ENCODE measurements around the gene BMPR1B.
"Not testable (repeated sequence)": the region's sequence is repeated elsewhere in the genome, so short reads cannot be mapped to it uniquely, and the experiment has no call there.

Gene BMPR1B

DNA sequence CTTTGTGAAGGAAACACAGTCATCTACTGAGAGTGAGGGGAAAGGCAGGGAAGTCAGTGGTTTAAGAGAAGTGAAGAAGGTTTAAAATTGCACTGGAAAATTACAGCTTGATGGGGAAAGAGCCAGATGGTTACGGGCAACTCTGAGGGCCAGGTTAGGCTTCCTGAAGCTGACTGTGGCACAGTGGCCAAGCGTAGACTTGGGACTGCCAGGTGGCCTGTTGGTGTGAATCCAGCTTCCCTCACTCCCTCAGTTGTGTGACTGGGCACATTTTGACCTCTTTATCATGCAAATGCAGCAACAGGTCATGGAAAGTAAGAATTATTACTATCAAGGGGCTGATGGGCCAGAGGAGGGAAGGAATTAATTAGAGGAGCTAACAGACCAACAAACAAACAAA is 400.9 kb downstream of the BMPR1B start:
- Histone ChIP-seq H3K27ac (no peak overlapping the region), H3K4me3 (no peak overlapping the region)

DNA sequence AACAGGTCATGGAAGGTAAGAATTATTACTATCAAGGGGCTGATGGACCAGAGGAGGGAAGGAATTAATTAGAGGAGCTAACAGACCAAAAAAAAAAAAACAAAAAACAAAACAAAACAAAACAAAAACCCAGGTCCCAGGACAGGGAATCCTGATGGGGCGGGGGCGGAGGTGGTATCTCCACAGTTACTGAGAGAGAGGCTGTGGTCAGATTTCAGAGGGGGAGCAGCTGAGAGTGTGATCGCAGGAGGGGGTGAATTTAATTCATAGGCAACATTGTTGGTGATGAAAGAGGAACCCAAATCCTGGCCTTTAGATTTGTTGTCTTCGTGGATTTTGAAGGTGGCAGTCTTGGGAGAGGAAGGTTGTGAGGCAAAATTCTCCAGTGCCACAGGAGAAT is 401.6 kb downstream of the BMPR1B start:
- Histone ChIP-seq H3K27ac (no peak overlapping the region), H3K4me3 (no peak overlapping the region)

DNA sequence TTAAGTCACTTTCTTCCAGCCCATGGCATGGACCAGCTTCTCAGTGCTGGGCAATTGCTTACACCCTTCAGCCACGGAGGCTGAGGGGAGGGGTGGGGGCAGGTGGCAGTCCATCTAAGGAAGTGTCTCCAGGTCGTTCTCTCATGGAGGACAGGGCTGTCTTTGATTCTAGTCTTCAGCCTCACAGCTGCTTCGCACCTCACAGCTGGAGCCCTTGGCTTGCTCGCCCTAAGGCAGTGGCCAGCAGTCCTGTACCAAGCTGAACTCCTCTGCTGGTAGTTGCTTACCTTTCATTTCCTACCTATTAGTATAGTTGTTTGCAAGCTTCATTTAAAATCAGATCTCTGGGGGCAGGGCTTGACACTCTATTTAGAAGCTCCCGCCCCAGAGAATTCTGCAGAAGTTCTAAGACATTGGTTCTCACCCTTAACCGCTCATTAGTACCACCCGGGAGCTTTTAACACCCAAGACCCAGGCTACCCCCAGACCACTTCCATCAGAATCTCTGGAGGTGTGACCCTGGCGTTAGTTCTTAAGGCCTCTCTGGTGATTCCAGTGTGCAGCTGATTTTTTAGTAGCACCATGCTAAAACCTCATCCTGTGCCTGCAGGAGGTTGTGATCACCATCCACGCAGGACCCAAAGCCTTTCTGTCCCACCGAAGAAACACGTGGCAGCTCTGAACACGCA is 404.2 kb downstream of the BMPR1B start:
- Histone ChIP-seq H3K4me3 (no peak overlapping the region), H3K27ac (no peak overlapping the region)

DNA sequence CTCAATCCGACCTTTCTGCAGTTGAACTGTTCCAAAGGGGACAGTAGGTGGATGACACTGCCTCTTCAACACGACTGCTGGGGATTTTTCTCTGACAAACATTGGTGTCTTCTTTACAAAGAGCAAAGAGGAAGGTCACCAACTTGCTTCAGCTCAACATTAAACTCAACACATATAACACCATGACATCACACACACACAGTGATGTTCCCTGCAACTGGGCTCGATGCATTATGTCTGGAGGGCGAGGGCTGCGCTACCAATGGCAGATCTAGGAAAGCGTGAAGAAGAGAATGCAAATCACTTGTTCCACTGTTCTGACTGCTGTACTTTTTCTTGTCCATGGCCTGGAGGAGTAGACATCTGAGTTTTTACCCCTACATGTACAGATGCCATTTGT is 405.1 kb downstream of the BMPR1B start:
- Histone ChIP-seq H3K4me3 (no peak overlapping the region), H3K27ac (no peak overlapping the region)

DNA sequence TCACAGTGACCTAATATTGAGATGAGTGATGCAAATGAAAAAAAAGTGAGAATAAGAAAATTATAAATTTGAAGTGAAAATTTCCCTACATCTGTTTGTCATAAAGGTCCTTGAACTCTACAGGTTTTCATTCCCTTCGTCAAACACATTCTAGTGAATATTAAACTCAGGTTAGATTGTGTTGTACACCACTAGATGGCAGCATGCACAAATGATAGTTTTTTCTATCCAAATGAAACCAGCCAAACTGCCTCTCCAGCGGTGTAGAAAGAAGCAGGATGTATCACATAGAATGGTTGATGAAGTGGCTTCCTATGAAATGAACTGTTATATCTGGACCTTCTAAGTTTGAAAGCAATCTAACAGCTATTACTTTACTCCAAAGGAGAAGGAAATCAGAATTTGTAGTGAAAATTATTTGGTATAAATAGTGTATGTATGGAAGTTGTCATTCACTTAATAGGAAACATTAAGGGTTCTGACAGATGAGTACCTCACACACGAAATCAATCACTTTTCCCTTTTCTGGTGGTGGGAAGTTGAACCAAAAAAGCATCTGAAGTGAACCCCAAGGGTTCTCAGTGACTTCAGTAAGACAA is 408.3 kb downstream of the BMPR1B start:
- Histone ChIP-seq H3K4me3 (no peak overlapping the region), H3K27ac (no peak overlapping the region)

DNA sequence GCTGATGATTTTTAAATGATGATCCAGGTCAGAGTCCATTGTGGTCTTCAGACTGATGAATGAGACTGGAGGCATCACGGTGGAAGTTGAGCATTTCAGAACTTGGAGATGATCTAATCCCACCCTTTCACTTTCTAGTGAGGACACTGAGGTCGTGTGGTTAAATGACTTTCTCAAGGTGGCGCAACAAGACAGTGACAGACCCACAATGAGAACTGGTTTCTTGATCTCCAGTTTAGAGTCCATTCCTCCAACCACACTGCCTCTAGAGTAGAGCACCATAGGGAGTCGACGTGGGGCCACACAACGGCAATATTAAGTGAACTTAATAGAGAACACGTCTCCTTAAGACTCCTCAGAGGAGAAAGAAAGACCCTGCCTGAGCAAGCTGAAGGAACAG is 410.1 kb downstream of the BMPR1B start:
- H3K27ac ChIP-seq, result no peak overlapping the region
- no peak overlapping the region for H3K4me3 ChIP-seq

DNA sequence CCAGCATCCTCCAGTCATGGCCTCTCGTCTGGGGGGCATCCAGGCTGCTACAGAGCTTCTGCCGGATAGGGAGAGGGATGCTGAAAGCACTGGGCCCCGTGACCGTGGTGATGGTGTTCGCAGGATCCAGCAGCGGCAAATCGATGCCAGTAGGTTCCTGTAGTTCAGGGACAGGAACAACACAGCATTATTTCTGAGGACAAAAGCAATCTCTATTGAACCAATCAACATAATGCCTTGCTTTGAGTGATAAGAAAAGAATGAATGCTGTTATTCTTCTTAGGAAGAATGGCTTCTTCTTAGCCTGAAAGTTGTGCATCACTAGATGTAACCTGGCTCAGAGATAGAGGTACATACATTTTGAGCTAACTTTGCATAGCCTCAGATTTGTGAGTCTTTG is 412.4 kb downstream of the BMPR1B start:
- H3K4me3 ChIP-seq, result no peak overlapping the region
- no peak overlapping the region for H3K27ac ChIP-seq

DNA sequence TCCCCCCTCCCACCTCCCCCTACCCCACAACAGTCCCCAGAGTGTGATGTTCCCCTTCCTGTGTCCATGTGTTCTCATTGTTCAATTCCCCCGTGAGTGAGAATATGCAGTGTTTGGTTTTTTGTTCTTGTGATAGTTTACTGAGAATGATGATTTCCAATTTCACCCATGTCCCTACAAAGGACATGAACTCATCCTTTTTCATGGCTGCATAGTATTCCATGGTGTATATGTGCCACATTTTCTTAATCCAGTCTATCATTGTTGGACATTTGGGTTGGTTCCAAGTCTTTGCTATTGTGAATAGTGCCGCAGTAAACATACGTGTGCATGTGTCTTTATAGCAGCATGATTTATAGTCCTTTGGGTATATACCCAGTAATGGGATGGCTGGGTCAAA is 413.6 kb downstream of the BMPR1B start:
- H3K4me3 ChIP-seq, H3K27ac ChIP-seq: not testable (repeated sequence)

DNA sequence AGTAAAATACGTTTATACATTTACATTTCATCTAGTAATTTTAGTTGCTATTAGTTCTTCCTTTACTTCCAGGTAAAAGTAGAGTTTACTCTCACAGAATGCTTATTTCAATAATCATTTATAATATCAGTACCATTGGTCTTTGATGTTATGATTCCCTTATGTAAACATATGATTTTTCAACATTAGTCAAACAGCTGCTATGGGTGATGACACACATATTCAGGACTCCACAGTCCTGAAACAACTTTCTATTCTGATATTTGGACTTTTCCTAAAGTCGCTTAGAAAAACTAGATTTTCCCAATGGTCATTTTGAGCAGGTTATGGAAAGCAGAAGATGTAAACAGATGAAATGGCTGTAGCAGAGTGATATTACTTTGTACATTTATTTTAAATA is 421.2 kb downstream of the BMPR1B start:
- H3K4me3 ChIP-seq, result no peak overlapping the region
- H3K27ac ChIP-seq, result no peak overlapping the region

DNA sequence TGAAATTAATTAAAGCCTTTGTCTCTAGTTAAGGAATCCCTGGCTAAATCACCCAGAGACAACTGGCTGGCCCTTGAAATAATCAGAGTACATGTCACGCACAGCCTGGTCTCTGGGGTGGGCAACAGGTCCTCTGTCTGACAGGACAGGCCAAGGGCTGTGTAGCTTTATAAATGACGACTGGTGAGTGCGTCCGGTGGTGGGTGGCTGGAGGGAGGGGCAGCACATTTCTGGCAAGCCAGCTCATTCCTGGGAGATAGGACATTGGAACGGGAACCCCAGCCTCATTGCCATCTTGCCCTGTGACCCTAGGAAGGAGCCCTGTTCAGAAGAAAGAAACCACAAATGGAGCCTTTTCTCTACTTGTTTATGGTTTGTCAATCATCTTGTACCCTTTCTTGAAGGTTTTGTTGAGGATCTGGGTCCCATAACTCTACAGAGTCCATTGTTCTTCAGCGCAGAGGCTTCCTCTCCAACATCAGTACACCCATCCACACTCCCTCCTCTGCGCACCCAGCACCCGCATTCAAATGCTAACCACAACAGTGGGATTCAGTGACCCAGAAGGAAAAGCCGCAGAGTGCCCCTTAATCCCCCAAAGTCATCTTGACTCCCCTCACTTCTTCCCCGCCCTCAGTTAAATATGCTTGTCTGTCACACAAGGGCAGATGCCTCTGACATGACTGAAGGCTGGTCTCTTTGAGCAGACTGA is 422.9 kb downstream of the BMPR1B start:
- H3K27ac ChIP-seq, result no peak overlapping the region
- H3K4me3 ChIP-seq, result no peak overlapping the region

DNA sequence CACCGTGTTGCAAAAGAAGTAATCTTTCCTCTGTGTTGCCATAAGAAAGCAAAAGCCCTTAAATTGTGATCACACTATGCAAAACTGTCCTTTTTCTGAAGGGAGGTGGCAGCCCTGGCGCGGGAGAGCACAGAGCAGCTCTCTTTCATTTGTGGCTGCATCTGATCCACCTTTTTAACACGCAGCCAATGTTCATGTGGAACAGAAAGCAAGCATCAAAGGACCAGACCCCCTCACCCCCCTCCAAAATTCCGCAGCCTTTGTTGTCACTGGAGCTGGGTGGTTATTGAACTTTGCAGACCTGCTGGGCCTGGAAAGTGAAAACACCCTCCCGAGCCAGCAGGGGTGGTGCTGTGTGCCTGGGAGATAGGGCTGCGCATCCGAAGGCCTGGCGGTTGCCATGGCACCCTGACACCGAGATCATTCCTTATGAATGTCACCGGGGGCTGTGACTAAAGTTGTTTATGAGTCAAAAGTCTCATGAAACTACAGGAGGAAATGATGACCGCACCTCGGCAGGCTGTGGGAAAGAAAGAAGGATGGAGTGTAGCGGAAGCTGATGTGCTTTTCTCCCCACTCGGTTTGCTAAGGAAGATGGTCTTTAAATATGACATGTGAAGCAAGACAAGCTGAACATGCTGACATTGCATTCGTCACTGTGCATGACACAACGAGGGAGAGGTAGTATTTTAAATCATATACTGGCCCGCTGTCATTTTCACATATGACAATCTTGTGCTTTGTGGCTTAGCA is 423.7 kb downstream of the BMPR1B start:
- H3K27ac ChIP-seq, result no peak overlapping the region

DNA sequence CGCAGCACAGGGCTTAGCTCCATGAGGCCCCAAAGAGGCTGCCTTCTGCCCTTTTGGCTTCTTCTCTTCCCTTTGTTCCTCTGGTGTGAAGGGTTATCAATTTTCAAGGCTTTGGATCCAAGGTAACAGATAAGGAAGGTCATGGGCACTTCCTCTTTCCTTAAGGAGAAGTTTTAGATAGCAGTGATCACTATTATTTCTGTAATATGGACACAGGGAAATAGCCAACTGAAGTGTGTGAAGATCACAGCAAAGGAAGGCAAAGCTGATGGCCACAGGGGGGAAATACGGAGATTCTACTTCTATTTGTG is 424.2 kb downstream of the BMPR1B start:
- no peak overlapping the region for H3K27ac ChIP-seq
- H3K4me3 ChIP-seq, result no peak overlapping the region

More for the DNA sequence above, 423.7 kb downstream of the BMPR1B start:
- H3K4me3 ChIP-seq, result no peak overlapping the region

DNA sequence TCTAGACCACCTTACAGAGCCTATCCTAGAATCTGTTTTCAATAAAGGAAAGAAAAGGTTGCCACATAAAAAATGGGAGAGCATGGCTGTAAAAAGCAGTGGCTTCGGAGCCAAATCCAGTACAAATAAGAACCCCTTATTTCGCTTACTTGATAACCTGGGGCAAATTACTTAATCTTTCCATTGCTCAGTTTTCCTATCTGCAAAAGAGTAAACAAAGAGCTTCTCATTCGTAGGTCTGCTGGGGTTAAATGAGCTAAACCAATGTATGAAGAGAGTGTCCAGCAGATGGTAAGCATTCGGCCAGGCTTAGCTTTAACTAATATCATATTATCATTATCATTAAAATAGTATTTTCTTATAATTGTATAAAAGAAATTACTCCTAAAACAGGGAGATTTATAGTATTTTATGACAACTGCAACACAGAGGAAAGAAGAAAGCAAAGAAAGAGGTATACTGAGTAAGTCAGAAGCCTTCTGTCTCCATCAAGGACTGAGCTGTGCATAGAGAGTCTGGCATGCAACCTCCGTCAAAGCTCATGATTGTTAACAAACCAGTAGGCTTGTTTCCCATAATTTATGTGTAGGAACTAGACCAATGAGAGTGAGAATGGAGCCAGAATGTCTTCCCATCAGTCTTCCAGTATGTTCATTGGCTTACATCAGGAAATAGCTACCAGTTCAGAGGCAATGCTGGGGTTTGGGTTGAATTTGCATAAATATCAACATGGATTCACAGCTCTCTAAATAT is 426.1 kb downstream of the BMPR1B start:
- Histone ChIP-seq H3K27ac (no peak overlapping the region), H3K4me3 (no peak overlapping the region)

DNA sequence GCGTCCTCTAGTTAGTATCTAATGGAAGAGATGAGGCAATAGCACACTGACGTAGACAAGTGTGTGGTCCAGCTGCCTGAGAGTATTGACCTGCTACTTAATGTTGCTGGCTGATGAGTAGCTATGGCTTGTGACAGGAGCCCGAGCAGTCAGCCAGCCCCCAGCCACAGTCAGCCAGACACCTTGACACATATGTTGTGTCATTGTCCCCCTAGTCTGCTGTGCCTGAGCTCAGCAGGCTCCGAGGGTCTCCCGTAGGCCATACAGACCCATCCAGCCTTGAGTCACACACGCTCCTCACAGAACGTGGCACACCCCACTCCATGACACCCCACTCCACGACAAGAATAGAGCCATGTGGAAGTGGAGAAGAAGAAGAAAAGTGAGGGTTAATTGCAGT is 428.9 kb downstream of the BMPR1B start:
- Histone ChIP-seq H3K4me3 (no peak overlapping the region), H3K27ac (no peak overlapping the region)

DNA sequence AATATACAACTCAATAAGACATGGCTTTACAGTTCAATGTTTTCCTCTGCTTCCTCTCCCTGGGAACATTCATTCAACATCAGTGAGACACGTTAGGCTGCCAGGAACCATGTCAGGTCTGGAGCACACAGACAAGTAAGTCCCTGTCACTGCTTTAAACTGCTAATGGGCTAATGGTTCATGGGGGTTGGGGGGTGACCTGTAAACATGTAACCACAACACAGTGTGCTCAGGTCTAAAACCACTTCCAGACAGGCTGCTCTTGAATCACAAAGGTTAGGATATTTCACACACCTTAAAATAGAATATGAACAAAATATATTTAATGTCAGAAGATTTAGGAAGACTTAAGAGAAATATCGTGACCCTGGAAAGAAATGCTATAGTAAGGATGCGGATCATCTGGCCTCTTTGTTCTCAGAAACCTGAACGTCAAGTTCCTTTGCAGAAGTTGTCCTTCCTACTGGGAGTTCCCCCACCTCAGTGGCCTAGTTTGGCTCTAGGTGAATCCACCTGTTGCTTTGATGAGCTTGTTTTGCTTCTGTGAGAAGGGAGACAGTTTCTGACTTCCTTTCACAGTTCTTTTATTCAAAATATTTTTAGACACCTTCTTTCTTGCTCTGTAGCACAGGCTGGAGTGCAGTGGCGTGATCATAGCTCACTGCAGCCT is 431.1 kb downstream of the BMPR1B start:
- Histone ChIP-seq H3K27ac (no peak overlapping the region), H3K4me3 (no peak overlapping the region)

DNA sequence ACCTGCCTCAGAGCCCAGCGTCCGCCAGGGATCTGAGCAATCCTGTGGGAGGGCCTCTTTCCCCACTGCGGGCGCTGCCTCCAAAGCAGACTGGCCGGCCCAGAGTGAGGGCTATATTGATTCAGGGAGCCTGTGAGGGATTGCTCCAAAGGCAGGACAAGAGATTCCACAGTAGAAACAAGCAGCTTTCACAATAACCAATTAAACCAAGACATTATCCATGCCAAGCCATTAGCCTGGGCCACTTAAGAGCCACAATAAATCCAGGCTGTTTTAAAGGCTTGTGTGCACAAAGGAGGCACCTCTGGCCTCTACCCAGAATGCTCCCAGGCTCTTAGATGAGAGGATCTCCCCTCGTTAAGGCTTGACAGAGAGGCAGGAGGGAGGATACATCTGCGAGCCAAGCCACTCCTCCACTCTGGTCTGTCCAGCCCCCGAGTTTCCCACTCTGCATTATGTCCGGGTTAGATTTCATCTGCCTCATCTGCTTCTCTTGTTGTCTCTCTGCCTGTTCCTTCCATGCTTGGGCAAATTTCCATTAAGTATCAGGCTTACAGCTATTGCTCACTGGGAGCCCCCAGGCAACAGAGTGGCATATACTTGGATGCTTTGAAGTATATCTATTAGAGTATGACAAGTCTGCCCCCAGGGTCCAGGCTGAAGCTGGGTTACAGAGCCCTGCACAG is 433.1 kb downstream of the BMPR1B start:
- Histone ChIP-seq H3K27ac (no peak overlapping the region), H3K4me3 (no peak overlapping the region)

DNA sequence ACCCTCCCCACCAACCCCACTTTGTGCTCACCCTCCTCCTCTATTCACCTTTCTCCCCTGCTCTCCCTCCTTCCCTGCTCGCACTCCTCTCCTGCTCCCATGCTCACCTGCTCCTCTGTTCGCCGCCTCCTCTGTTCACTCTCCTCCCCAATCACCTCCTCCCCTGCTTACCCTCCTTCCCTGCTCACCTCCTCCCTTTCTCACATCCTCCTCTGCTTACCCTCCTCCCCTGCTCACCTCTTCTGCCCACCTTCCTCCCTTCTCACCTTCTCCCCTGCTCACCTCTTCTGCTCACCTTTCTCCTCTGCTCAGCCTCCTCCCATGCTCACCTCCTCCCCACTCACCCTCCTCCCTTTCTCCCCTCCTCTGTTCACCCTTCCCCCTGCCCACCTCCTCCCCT is 433.8 kb downstream of the BMPR1B start:
- Histone ChIP-seq H3K27ac (no peak overlapping the region), H3K4me3 (no peak overlapping the region)

DNA sequence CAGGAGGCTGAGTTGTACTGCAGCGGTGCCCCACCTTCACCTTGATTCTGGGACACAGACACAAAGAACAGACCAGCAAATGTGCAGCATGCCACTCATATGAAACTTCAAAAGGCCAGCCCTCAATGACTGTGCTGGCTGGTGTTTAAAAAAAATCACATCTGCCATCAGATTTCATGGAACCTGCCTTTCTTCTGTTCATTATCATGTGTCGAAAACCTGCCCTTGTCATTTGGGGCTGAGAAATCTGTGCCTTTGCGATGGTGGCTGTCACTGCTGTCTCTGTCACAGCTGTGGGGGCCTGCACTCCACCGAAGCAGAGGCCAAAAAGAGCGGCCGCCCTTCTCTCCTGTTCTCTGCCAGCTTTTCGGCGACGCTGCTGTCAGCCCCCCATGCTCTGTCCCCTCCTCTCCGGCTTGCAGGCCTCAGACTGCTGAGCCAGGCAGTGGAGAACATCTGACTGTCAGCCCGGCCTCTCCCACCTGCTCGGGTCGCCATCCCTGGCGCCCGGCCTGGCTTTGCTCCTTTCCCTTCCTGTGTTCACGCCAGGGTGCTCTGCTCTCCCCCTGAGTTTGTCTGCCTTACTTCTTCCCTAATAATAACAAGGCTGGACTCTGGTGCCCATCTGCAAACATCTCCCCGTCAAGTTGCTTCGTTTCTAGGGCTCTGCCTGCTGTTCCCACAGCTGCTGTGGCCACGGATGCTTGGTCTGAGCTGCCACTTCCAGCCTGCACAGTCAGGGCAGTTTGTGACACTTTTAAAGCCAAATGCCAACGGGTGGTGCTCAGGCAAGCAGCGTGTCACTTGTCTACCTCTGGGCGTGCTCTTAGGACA is 435.9 kb downstream of the BMPR1B start:
- H3K4me3 ChIP-seq, result no peak overlapping the region
- H3K27ac ChIP-seq, result no peak overlapping the region

Data from skin epidermis (tissue), 12 donors.